Measurements from ENCODE around the gene CCDC43.
"Not testable (repeated sequence)": the region's sequence is repeated elsewhere in the genome, so short reads cannot be mapped to it uniquely, and the experiment has no call there.

The CCDC43 gene
- 15.3 to 58.9 (median 35.9) reads per million in 17 experiments for total RNA-seq

- DNase-seq = peak; percentile 97 to 98 (median 97)
Measured at GRCh38 chr17:44689477-44690217, at the start of gene CCDC43. Gene CCDC43 (minus strand): TSS chr17:44689776. CDS start chr17:44689753, 23 bp downstream.

GRCh38 chr17:44738214-44738906 lies 48.8 kb upstream of the CCDC43 start:
- peak in 1 of 4 experiments; percentile 9 for DNase-seq

GRCh38 chr17:44736551-44737240 lies 47.1 kb upstream of the CCDC43 start:
- DNase-seq = no peak

GRCh38 chr17:44734272-44734671 lies 44.7 kb upstream of the CCDC43 start:
- no peak for DNase-seq

GRCh38 chr17:44733753-44734152 lies 44.2 kb upstream of the CCDC43 start:
- DNase-seq = no peak

- DNase-seq = not testable (repeated sequence)
Measured at GRCh38 chr17:44726121-44726520, 36.5 kb upstream of the CCDC43 start.

GRCh38 chr17:44722254-44722653 lies 32.7 kb upstream of the CCDC43 start:
- no peak for DNase-seq

GRCh38 chr17:44719444-44719843 lies 29.9 kb upstream of the CCDC43 start:
- no peak for DNase-seq

GRCh38 chr17:44708401-44709263 lies 19.1 kb upstream of the CCDC43 start, which contains the start of gene DBF4B:
Gene DBF4B (plus strand): TSS chr17:44708665. CDS start chr17:44708821, 156 bp downstream.
- peak; percentile 94 to 95 (median 94) for DNase-seq

- DNase-seq = peak in 1 of 4 experiments; percentile 16
Measured at GRCh38 chr17:44707755-44708400, 18.3 kb upstream of the CCDC43 start.

- not testable (repeated sequence) for DNase-seq
Measured at GRCh38 chr17:44700288-44700687, 10.7 kb upstream of the CCDC43 start.

GRCh38 chr17:44693609-44694008 lies 4.0 kb upstream of the CCDC43 start:
- DNase-seq = no peak

- DNase-seq = peak in 2 of 4 experiments; percentile 20 to 32
Measured at GRCh38 chr17:44690746-44691306, 1.2 kb upstream of the CCDC43 start.

- peak in 1 of 4 experiments; percentile 9 for DNase-seq
Measured at GRCh38 chr17:44688675-44689476, 700 bp downstream of the CCDC43 start.

GRCh38 chr17:44688200-44688599 lies 1.4 kb downstream of the CCDC43 start:
- DNase-seq = no peak

- no peak for DNase-seq
Measured at GRCh38 chr17:44687756-44688155, 1.8 kb downstream of the CCDC43 start.

GRCh38 chr17:44683303-44683702 lies 6.3 kb downstream of the CCDC43 start:
- DNase-seq = peak; percentile 35 to 68 (median 58)

- no peak for DNase-seq
Measured at GRCh38 chr17:44677136-44677535, 12.4 kb downstream of the CCDC43 start.

- DNase-seq = no peak
Measured at GRCh38 chr17:44673893-44674292, 15.7 kb downstream of the CCDC43 start.

- peak in 2 of 4 experiments; percentile 54 to 59 for DNase-seq
Measured at GRCh38 chr17:44672479-44673093, 17.0 kb downstream of the CCDC43 start.
